NCI-H1694 (cell line): Measurements from ENCODE around the gene EIF3C.
"Not testable (repeated sequence)": the region's sequence is repeated elsewhere in the genome, so short reads cannot be mapped to it uniquely, and the experiment has no call there.

Experiments
- DNase-seq: peaks from one replicate; lab custom pipeline; 2025; lab: John Stamatoyannopoulos, UW

EIF3C gene

GRCh38 chr16:28711220-28712083, at the start of gene EIF3C:
Gene EIF3C, plus strand, starts transcription at chr16:28711464. Its CDS starts 223 bp downstream, at chr16:28711687.
- DNase-seq, result not testable (repeated sequence)

DNA sequence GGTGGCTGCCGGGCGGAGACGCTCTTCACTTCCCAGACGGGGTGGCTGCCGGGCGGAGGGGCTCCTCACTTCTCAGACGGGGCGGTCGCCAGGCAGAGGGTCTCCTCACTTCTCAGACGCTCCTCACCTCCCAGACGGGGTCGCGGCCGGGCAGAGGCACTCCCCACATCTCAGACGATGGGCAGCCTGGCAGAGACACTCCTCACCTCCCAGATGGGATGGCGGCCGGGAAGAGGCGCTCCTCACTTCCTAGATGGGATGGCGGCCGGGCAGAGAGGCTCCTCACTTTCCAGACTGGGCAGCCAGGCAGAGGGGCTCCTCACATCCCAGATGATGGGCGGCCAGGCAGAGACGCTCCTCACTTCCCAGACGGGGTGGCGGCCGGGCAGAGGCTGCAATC, 45.0 kb upstream of the EIF3C start:
- not testable (repeated sequence) for DNase-seq

DNA sequence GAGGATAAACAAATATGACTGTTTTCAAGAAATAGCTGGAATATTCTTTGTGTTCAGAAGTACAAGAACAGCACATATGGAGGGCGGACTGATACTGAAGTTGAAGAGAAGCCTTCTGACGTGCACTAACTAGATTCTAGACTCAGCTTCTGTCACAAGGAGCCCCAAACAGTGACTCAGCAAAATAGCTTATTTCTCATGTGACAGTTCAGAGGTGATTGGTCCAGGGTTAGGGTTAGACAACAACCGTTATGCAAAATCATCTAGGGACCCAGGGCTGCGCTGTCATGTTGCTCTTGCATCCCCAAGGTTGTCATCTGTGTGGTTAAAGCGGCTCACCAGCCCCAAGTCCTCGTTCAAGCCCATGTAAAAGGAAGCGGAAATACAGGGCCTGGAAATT, 43.8 kb upstream of the EIF3C start:
- DNase-seq, result not testable (repeated sequence)

DNA sequence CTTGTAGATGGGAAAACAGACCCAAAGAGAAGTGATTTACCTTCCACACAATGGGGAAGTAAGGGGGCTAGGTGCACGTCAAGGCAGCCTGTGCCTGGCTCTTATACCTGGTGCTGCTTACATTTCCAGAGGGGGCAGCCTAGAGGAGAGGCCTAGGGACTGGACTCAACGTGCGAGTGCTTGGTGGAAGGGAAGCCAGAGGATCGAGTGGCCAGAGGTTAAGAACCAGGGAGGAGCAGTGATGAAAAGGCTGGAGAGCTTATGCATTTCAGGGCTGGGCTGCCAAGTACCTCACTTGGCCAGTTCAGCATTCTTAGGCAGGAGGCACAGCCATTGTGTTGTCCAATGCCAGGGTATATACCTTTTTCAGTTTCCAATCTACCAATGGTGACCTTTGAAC, 43.1 kb upstream of the EIF3C start:
- DNase-seq, result not testable (repeated sequence)

DNA sequence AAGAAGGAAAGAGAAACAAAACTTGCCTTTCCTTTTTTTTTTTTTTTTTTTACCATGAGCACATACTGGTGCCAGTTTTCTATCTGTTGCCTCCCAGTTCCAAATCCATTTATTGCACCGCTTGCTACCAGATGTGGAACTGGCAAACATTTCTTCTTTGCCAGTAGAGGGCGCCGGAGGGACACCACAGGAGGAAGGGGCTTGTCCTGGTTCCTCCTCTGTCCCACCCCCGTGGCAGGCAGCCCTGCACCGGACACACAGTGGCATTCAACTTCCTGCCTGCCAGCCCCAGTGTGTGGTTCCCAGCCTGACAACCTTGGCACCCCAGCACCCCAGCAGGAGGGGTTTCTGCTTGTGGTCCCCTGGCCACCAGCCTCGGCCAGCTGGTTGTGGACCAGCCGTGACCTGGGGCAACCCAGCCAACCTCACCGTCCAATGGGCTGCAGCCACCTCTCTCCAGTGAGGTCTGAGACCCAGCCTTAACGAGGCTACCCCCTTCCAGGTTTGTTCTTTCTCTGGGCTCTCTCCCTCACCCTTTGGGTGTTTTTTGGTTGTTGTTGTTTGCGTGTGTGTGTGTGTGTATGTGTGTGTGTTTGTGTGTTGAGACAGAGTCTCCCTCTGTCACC, 22.8 kb upstream of the EIF3C start:
- DNase-seq, result not testable (repeated sequence)

- not testable (repeated sequence) for DNase-seq
Measured at GRCh38 chr16:28689425-28689824, 21.8 kb upstream of the EIF3C start.

DNA sequence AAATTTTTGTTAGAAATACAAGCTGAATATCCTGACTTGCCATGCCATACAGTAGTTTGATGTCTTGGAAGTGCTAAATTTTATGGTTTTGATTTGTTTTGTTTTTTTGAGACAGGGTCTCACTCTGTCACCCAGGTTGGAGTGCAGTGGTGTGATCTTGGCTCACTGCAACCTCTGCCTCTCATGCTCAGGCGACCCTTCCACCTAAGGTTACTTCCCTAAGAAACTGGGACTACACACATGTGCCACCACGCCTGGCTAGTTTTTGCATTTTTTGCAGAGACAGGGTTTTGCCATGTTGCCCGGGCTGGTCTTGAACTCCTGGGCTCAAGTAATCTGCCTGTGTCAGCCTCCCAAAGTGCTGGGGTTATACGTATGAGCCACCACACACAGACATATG, 19.5 kb upstream of the EIF3C start:
- not testable (repeated sequence) for DNase-seq

- DNase-seq, result not testable (repeated sequence)
Measured at GRCh38 chr16:28693257-28693950, 17.9 kb upstream of the EIF3C start.

- DNase-seq, result not testable (repeated sequence)
Measured at GRCh38 chr16:28699792-28700191, 11.5 kb upstream of the EIF3C start.

- not testable (repeated sequence) for DNase-seq
Measured at GRCh38 chr16:28700349-28700748, 10.9 kb upstream of the EIF3C start.

GRCh38 chr16:28701384-28701783, 9.9 kb upstream of the EIF3C start:
- DNase-seq, result not testable (repeated sequence)

DNA sequence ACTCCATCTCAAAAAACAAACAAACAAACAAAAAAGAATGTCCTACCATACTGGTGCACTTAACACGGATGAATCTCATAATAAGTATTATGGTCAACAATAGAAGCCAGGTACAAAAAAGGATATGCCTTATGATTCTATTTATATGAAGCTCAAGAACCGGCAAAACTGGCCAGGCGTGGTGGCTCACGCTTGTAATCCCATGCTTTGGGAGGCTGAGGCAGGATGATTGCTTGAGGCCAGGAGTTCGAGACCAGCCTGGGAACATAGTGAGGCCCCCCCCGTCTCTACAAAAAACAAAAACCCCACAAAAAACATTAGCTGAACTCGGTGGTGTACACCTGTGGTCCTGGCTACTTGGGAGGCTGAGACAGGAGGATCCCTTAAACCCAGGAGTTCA, 7.0 kb upstream of the EIF3C start:
- not testable (repeated sequence) for DNase-seq

DNA sequence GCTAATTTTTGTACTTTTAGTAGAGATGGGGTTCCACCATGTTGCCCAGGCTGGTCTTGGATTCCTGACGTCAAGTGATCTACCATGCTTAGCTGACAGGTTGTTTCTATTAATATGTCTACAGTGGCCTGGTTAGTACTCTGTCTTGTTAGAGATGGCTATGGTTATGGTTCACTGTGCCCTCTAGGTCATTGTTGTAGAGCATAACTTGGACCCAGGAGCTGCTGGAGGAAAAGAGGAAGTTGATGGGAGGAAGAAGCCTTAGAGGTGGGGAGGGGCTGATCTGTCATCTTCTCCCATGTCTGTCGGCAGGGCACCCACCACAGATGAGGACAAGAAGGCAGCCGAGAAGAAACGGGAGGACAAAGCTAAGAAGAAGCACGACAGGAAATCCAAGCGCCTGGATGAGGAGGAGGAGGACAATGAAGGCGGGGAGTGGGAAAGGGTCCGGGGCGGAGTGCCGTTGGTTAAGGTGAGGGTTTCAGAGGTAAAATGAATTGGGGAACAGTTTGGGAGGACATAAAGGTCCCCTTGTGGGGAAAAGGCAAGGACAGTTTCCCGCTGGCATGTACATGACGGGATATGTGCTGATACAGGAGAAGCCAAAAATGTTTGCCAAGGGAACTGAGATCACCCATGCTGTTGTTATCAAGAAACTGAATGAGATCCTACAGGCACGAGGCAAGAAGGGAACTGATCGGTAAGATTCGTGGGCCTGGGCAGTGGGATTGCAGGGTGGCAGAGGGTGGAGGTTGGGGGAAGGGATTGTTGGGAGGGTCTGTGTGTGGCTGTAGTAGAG, 11.8 kb downstream of the EIF3C start:
- DNase-seq, result not testable (repeated sequence)

DNA sequence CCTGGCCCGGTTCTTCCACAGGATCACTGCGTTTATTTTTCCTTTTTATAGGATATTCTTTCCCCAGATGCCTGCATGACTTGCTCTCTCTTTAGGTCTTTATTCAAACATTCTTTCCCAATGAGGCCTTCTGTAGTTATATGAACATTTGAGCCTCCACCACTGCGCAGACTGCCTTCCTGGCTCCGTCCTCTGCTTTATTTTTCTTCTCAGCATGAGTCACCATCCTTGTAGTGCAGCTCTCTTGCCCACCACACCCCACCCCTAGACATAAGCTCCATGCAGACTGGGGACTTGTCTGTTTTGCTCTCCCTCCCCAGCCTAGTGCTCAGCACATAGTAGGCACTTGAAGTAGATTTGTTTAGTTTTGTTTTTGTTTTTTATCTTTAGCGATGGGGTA, 20.0 kb downstream of the EIF3C start:
- not testable (repeated sequence) for DNase-seq

GRCh38 chr16:28732455-28733124, 21.3 kb downstream of the EIF3C start:
- DNase-seq, result not testable (repeated sequence)

DNA sequence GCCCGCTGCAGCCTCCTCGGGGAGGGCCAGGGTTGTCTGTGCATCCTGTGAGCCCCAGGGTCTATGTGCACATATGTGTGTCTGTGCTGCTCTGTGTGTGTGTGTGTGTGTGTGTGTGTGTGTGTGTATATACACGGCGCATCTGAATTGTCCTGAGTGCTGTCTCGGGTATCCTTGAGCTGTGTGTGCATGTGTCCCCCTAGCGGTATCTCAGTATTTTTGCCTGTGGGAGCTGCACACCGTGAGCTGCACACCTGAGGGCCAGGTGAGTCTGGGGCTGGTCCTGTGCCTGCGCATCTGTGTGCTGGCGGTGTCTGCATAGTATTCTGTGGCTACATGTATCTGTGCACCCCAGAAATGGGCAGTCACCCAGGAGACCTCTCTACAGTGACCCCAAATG, 28.5 kb downstream of the EIF3C start:
- DNase-seq, result not testable (repeated sequence)

DNA sequence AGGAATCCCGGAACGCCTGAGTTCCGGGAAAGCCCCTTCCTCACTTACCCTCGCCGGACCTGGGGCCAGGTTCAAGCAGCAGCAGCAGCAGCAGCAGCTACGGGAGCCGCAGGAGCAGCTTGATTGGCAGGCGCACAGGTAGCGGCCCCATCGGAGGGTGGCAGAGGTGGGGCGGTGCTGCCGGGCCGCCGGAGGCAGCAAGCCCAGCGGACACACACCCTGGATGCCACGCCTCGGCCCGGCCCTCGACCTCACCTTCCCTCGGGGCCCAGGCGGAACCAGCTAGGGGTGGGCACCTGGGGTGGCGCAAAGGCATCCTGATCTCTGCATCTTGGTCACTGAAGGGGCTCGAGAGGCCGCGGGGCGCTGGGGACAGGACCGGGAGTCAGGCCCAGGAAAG, 29.4 kb downstream of the EIF3C start:
- DNase-seq, result not testable (repeated sequence)

DNA sequence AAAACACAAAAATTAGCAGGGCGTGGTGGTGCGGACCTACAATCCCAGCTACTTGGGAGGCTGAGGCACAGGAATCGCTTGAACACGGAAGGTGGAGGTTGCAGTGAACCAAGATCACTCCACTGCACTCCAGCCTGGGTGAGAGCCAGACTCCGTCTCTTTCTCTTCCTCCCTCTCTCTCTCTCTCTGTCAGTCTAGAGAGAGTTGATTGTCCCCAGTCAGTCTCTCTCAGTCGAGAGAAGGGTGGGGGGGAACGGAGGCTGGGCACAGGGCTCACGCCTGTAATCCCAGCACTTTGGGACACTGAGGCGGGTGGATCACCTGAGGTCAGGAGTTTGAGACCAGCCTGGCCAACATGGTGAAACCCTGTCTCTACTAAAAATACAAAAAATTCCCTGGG, 30.0 kb downstream of the EIF3C start:
- not testable (repeated sequence) for DNase-seq

- DNase-seq, result not testable (repeated sequence)
Measured at GRCh38 chr16:28746618-28747350, 35.5 kb downstream of the EIF3C start.

DNA sequence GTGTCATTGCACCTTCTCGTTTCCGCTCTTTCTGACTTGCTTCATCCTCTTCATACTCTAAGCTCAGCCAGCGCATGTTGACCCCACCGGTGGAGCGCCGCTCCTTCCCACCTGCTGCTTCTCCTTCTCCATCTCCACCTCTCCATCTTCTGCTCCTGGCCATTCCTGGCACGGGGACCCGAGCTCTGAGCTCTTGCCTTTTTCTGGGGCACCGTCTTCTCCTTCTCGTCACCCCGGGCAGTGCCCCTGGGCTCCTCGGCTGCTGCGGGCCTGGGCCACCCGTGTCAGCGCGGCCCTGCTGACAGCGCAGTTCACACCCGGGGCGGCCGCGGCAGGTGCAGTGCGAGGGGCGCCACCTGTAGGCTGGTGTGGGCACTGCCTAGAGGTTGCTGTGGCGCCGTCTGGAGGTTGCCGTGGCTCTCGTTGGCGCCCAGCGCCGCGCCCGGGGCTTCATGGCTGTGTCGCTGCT, 38.8 kb downstream of the EIF3C start:
- not testable (repeated sequence) for DNase-seq
